ENCODE data around the gene SRCIN1. TPM values are rescaled to one million over a fixed set of nuclear protein-coding genes. Genes with fewer than 3 reads are reported as not detected.

The SRCIN1 gene
- total RNA-seq, 4 donors from 2014 or later = 1.2 to 2.7 (median 2.3) TPM

- TF ChIP-seq POLR2AphosphoS5 (IDR thresholded peaks at IDR 0.05) (no peak), EP300 (IDR thresholded peaks at IDR 0.05) (no peak), CTCF (IDR thresholded peaks at IDR 0.05) (no peak), POLR2A (IDR thresholded peaks at IDR 0.05; ENCODE audit: low read depth) (no peak)
- Histone ChIP-seq H3K4me1 (peaks cover 3 to 28% (median 12%) of the 10 kb centered on the region in 4 donors), H3K27me3 (peaks cover 19 to 97% (median 52%) of the 10 kb centered on the region in 4 donors), H3K27ac (replicated peaks in 1 of 4) (no peak overlapping the region), H3K4me3 (no peak overlapping the region), H3K9me3 (no peaks in the 10 kb centered on the region), H3K36me3 (no peaks in the 10 kb centered on the region)
- WGBS = 46% methylated on average over 9 of the region's 10 CpGs
- intact Hi-C loops (cut with DNase I) = no loop called here
- no peak for DNase-seq (ENCODE audit: extremely low spot score)
These were observed 39.7 kb downstream of the SRCIN1 start for GRCh38 chr17:38565853-38566665.

- Histone ChIP-seq H3K27me3 (peaks cover 23 to 100% (median 61%) of the 10 kb centered on the region in 4 donors), H3K4me3 (no peak overlapping the region), H3K4me1 (peaks cover 5 to 36% (median 16%) of the 10 kb centered on the region in 4 donors), H3K36me3 (no peaks in the 10 kb centered on the region), H3K27ac (replicated peaks in 1 of 4) (no peak overlapping the region), H3K9me3 (no peaks in the 10 kb centered on the region)
- TF ChIP-seq POLR2A (IDR thresholded peaks at IDR 0.05; ENCODE audit: low read depth) = no peak
- TF ChIP-seq POLR2AphosphoS5 (IDR thresholded peaks at IDR 0.05) = no peak
- no peak for TF ChIP-seq EP300 (IDR thresholded peaks at IDR 0.05)
- TF ChIP-seq CTCF (IDR thresholded peaks at IDR 0.05) = no peak
- no peak for DNase-seq (ENCODE audit: extremely low spot score)
- 19% methylated on average over 4 of the region's 6 CpGs for WGBS
- intact Hi-C loops (cut with DNase I) = no loop called here
These were observed 40.9 kb downstream of the SRCIN1 start for GRCh38 chr17:38564869-38565268.

- Histone ChIP-seq H3K27ac (replicated peaks in 1 of 4) (no peak overlapping the region), H3K36me3 (no peaks in the 10 kb centered on the region), H3K27me3 (peaks cover 23 to 100% (median 66%) of the 10 kb centered on the region in 4 donors), H3K9me3 (no peaks in the 10 kb centered on the region), H3K4me1 (peaks cover 10 to 41% (median 21%) of the 10 kb centered on the region in 4 donors), H3K4me3 (no peak overlapping the region)
- no peak for DNase-seq (ENCODE audit: extremely low spot score)
- TF ChIP-seq EP300 (IDR thresholded peaks at IDR 0.05) (no peak), CTCF (IDR thresholded peaks at IDR 0.05) (no peak), POLR2AphosphoS5 (IDR thresholded peaks at IDR 0.05) (no peak), POLR2A (IDR thresholded peaks at IDR 0.05; ENCODE audit: low read depth) (no peak)
- intact Hi-C loops (cut with DNase I) = no loop called here
- WGBS = 25% methylated on average over 11 of the region's 14 CpGs
These were observed 41.4 kb downstream of the SRCIN1 start for GRCh38 chr17:38564254-38564837.

DNA sequence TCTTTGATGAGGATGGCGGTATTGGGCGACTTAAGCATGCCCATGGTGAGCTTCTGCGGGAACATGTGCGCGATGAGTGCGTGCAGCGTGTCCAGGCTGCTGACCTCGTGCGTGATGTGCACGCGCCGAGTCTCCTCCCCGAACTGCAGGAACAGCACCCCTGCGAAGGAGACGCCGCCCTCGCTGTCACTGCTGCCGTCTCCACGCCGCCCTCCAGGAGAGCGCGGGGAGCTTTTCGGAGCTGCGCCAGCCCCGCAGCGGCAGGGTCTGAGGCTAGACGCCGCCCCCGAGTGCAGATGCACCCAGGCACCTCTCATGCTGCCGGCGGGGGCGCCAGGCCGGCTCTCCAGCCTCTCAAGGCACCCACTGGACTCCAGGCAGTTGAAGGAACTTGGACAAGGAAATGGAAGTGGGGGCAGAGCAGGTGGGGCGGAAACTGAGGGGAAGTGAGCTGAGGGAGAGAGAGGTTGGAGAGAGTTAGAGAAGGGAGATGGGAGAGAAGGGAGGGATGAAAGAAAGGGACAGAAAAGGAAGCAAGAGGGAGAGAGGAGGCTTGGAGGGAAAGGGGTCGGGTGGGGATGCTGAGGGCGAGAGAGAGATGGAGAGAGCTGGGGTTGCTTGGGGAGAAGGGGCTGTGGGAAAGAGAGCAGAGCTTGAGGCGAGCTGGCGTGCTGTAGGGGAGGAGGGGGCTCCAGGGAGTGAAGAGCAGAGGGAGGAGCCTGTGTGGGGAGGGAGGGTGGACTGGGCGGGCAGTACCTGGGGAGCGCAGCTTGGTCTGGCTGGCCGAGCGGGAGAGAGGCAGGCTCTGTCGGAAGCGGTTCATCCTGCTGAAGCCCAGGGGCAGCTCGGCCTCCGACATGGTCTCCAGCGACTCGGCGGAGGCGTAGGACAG lies 42.1 kb downstream of the SRCIN1 start:
- TF ChIP-seq CTCF (IDR thresholded peaks at IDR 0.05) = no peak
- TF ChIP-seq POLR2AphosphoS5 (IDR thresholded peaks at IDR 0.05) = no peak
- TF ChIP-seq POLR2A (IDR thresholded peaks at IDR 0.05; ENCODE audit: low read depth) = no peak
- TF ChIP-seq EP300 (IDR thresholded peaks at IDR 0.05) = no peak
- intact Hi-C loops (cut with DNase I) = no loop called here
- 16% methylated on average over 31 of the region's 50 CpGs for whole genome bisulfite sequencing
- H3K27me3 ChIP-seq = peaks cover 27 to 100% (median 70%) of the 10 kb centered on the region in 4 donors
- no peaks in the 10 kb centered on the region for H3K36me3 ChIP-seq
- no peaks in the 10 kb centered on the region for H3K9me3 ChIP-seq
- H3K4me1 ChIP-seq = peaks cover 16 to 48% (median 28%) of the 10 kb centered on the region in 4 donors
- DNase-seq (ENCODE audit: extremely low spot score) = no peak
- no peak overlapping the region for H3K27ac ChIP-seq (replicated peaks in 1 of 4)
- no peak overlapping the region for H3K4me3 ChIP-seq

Data from esophagus muscularis mucosa (tissue), 4 donors.